NCI-H1105 (cell line): ENCODE data around the gene DENND2A.
"Not testable (repeated sequence)": the region's sequence is repeated elsewhere in the genome, so short reads cannot be mapped to it uniquely, and the experiment has no call there.

Experiments
- DNase-seq: peaks from one replicate; lab custom pipeline; 2025; lab: John Stamatoyannopoulos, UW

DENND2A gene, protein sequence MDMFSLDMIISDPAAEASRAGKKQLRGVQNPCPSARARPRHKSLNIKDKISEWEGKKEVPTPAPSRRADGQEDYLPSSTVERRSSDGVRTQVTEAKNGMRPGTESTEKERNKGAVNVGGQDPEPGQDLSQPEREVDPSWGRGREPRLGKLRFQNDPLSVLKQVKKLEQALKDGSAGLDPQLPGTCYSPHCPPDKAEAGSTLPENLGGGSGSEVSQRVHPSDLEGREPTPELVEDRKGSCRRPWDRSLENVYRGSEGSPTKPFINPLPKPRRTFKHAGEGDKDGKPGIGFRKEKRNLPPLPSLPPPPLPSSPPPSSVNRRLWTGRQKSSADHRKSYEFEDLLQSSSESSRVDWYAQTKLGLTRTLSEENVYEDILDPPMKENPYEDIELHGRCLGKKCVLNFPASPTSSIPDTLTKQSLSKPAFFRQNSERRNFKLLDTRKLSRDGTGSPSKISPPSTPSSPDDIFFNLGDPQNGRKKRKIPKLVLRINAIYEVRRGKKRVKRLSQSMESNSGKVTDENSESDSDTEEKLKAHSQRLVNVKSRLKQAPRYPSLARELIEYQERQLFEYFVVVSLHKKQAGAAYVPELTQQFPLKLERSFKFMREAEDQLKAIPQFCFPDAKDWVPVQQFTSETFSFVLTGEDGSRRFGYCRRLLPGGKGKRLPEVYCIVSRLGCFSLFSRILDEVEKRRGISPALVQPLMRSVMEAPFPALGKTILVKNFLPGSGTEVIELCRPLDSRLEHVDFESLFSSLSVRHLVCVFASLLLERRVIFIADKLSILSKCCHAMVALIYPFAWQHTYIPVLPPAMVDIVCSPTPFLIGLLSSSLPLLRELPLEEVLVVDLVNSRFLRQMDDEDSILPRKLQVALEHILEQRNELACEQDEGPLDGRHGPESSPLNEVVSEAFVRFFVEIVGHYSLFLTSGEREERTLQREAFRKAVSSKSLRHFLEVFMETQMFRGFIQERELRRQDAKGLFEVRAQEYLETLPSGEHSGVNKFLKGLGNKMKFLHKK

DNA sequence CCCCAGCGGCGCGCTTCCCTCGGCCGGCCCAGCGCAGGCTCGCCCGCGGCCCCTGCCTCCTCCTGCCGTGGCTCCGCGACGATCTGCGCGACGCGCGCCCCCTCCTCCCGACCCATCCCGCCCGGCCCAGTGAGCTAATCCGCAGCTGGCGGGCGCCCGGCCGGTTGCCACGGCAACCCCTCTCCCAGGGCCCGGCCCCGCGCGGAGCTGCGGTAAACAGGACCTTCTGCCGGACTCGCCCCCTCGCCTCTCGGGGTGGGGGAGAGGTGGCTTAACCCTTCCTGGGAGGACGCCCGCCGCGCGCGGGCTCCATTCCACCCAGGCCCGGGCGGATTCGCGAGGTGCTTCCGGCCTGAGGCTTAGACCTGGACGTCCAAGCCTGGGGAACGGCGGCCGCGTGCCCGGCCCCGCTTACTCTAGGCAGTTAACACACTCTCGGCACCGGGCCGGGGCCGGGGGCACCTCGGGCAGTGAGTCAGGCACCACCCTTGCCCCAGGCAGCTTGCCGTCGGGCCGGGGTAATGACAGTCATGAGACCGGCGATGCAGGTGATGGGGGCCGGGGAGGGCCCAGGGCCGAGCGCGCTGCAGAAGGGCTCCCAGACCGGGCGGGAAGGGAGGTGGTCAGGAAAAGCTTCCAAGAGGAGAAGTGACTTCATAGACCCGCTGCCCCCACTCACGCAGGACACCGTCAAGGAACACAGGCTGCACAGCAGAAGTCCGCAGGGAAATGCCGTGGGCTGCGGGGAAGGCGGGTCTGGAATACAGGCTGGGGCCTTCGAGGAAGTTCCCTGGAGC, at the start of gene DENND2A:
TSS of gene DENND2A (minus strand) at position 87 of the 797 bp plus-strand sequence. CDS start 38,416 bp downstream, outside the sequence.
- peak; percentile 67 for DNase-seq

DNA sequence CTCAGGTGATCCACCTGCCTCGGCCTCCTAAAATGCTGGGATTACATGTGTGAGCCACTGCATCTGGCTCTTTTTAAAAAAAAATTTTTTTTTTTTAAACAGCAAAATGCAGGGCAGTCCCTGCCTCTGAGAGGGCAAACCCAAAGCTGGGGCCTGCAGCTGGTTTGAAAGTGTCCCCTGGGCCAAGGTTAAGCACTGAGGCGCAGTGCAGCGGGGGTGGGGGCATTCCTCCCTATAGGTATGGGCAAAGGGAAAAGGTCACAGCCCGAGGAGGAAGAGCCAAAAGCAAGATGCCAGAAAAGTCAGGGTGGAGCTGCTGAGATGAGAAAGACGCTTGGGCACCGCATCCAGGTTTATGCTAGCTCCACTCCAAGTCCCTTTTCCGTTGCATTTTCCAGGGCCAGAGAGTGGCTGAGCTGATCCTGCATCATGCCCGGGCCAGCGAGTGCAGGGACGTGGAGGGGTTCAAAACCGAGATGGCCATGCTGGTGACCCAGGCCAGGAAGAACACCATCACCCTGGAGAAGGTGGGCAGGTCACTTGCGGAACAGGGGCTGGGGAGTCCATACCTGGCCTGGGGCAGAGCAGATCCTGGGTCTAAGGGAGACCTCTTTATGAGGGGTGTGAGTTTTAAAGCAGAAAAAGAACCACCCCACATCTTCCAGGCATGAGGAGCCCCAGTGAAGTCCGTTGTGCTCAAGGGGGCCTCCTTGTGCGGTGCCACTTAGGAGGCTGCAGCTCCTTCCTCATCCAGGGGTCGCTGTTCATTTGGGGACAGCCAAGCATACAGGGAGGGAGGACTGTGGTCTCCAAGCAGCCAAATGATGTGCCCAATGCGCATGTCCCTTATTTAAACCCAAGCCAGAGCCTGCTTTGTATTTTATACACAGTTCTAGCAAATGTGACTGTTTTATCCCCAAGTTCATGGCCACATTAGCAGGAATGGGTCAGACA, 48.9 kb upstream of the DENND2A start:
- DNase-seq, result no peak

GRCh38 chr7:140688341-140688740, 47.7 kb upstream of the DENND2A start:
- no peak for DNase-seq

- no peak for DNase-seq
These were observed 46.3 kb upstream of the DENND2A start for GRCh38 chr7:140686921-140687320.

DNA sequence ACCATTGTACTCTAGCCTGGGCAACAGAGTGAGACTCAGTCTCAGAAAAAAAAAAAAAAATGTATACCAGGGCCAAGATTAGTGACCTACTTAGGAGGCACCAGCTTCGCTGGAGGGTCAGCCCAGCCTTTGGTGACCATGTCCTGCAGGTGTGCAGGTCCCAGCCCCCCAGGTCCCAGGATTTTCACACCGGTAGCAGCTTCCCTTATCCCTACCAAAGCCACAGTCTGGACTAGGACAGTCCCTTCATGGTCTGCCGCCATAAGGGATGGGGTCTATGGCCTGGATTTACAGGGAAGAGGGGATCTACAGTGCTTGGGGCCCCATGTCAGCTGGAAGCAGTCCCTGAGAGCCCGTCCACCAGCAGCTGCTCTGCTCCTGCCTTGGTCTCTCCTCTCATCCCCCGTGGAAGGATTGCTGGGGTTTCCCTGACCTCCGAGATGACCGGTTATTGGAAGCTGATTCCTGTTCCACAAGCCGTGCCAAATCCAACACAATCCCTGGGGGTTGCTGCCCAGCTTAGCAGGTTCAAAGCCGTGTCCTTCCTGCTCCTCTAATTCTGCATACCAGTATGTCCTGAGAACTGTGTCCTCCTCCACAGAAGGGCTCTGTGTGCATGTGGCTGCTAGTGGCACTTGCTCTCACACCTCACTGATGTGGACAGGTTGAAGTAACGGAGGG, 44.9 kb upstream of the DENND2A start:
- no peak for DNase-seq

DNA sequence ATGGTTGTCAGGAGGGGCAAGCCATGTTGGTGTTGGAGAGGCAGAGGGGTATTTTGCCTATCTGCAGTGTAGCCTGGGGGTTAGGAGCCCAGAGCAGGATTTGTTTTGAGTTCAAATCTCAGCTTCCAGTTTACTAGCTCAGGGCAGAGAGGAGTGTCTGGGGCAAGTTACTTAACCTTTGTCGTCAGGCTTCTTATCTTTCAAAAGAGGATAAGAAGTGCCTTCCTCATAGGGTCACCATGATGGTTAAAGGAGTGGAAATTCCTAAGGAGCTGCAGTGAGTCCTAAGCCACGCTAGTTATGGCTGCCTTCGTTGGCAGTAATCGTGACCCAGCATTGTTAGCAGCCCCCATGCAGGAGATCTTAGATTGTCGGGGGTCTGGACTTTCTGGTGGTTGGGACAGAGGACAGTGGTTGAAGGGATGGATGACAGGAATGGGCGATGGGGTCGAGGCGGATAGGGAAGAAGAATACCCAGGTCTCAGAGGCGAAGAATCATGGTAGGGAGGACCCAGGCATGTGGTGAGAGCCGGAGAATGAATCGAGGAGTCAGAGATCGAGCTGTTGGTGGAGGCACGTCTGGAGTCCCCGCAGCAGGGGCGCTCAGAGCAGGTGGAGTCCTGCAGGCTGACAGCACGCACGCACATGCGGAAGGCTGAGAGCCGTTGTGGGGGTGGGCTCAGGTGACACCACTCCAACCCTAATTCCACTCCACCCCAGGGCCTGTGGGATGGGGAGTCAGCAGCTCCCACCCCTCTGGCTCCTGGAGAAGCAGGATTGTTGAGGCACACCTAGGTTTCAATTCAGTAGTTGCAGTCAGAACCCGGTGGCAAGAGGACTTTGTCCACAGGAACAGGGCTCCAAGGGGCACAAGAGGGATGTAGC, 43.7 kb upstream of the DENND2A start:
- DNase-seq, result no peak

DNA sequence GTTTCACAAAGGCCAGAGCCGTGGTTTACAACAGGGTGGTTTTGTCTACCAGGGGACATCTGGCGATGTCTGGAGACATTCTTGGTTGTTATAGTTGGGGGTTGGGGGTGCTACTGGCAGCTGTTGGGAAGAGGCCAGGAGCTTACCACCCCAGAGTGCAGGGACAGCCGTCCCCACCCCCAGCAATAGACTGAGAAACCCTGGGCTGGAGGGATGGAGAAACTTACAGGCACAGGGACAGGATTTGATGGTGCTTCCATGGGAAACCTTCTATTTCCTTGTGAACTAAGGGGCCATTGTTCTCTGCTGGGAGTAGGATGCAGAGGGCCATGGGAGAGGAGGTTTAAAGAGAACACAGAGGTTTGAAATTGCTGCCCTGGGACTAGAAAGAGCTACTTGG, 43.0 kb upstream of the DENND2A start:
- DNase-seq, result no peak

- DNase-seq, result no peak
These were observed 41.2 kb upstream of the DENND2A start for GRCh38 chr7:140681766-140682165.

GRCh38 chr7:140680886-140681285, 40.3 kb upstream of the DENND2A start:
- no peak for DNase-seq

DNA sequence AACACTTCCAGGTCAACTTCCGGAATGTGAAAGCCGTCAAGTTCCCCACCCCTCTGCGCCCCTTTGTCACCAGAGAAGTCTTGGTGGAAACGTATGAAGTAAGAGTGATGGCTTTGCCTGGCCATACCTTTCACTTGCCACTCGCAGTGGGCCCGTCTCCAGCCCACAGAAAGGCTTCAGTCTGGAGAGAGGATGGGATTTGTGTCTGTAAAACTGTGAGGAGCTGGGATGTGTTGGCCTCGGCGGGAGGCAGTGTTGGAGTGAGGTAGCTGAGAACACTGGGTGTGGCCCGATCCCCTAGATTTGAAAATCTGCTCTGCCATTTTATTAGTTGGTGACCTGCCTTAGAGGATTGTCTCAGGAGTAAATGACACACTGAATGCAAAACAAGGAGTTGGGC, 38.6 kb upstream of the DENND2A start:
- DNase-seq, result no peak

- no peak for DNase-seq
These were observed 38.2 kb upstream of the DENND2A start for GRCh38 chr7:140678816-140679130.

DNA sequence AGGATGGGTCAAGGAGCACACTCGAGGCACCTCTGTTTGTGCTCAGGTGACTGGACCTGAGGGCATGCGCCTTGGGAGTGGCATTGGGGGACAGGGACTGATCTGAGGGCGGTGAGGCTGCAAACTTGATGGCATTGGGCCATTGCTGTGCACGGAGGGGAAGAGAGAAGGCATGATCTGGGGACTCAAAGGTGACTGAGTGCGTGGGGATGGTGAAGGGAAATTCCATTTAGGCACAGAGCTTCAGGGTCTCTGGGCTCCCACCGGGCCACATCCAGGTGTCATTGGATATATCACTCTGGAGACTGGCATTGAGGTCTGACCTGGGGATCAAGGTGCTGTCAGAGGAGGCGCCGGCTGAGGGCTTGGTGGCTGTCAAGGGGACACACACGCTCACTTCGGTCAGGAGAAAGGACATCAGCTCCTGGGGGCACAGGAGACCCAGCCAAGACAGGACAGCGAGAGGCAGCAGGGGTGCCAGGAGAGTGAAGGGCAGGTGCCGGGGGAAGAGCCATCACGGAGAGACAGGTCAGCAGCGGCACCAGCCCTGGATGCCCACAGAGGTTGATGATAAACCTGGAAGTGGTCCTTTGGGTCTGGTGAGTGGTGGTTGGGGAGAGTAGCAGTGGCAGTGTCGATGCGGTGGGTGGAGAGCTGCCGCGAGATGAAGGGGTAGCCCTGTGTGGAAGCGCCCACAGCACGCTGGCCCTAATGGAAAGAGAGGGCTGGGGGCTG, 37.6 kb upstream of the DENND2A start:
- no peak for DNase-seq

DNA sequence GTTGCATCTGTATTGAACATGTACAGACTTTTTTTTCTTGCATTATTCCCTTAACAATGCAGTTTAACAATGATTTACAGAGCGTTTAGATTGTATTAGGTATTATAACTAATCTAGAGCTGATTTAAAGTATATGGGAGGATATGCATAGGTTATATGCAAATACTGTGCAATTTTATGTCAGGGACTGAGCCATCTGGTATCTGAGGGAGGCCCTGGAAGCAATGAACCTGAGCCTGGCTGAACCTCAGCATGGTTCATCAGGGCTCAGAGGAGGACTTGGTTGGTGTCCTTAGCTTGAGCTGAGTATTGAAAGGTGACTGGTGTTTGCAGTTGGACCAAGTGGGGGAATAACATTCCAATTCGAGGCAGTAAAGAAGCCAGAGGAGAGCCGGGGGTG, 36.9 kb upstream of the DENND2A start:
- no peak for DNase-seq

- not testable (repeated sequence) for DNase-seq
These were observed 36.3 kb upstream of the DENND2A start for GRCh38 chr7:140676956-140677355.

- no peak for DNase-seq
These were observed 35.7 kb upstream of the DENND2A start for GRCh38 chr7:140676306-140676705.

GRCh38 chr7:140675726-140676125, 35.1 kb upstream of the DENND2A start:
- no peak for DNase-seq

DNA sequence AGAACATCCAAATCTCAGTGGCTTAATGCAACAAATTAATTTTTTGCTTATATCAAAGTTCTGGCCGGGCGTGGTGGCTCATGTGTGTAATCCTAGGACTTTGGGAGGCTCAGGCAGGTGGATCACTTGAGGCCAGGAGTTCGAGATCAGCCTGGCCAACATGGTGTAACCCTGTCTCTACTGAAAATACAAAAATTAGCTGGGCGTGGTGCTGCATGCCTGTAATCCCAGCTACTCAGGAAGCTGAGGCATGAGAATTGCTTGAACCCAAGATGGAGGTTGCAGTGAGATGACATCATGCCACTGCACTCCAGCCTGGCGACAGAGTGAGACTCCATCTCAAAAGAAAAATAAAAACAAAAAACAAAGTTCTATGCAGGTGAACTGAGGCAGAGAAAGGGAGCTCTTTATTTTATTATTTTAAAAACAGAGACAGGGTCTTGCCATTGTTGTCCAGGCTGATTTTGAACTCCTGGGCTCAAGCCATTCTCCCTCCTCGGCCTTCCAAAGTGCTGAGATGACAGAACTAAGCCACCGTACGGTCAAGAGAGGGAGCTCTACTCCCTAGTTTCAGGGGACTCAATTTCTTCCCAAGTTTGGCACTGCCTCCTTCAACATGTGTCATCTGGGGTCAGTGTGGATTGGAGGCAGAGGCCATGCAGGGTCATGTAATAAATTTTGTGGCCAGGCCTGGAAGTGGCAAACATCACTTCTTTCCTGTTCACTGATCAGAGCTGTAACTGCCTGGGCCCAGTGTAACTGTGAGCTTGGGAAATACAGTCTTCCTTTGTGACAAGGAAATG, 34.5 kb upstream of the DENND2A start:
- DNase-seq, result no peak

DNA sequence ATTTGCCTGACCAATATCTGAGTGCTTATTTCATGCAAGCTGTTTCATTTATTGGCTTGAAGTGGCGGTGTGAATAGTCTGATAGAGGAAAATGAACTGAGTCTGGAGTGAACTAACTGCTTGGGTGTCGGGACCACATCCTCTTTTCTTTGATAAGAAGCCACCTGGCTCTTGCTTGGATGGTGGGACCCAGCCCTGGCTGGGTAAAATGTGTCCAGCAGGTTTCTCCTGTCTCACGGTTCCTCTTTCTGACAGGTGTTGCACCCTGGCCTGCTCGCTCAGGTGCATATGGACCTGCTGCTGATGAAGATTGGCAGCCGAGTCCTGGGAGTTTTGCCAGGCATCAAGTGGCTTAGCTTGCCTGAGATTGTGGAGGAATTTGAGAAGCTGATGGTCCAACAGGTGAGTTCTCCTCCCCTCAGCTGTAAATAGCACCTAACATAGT, 33.8 kb upstream of the DENND2A start:
- peak; percentile 20 for DNase-seq
